OCI-LY7 (cell line): ENCODE data around the gene PTGES. TPM values are rescaled to one million over a fixed set of nuclear protein-coding genes. Genes with fewer than 3 reads are reported as not detected.
"Not testable (repeated sequence)": the region's sequence is repeated elsewhere in the genome, so short reads cannot be mapped to it uniquely, and the experiment has no call there.

Source experiments
- BruUV-seq: library from RNA; stranded (reverse); fragments of 400-500 nt; replicated peaks from 2 replicates; lab custom pipeline; 2021; lab: Mats Ljungman, UMichigan
- CTCF ChIA-PET: fragments of 300-600 bp; sonication (Branson Sonifier 250); formaldehyde crosslinking; loops from one replicate; lab custom pipeline; 2022; ENCODE audit warnings: antibody characterized with exemption; ENCODE audit not compliant: unreplicated experiment; lab: Charles Lee
- POLR2A ChIA-PET: fragments of 300-600 bp; sonication (Branson Sonifier 250); formaldehyde crosslinking; loops from one replicate; lab custom pipeline; 2022; ENCODE audit warnings: antibody characterized with exemption; lab: Charles Lee
- DNase-seq: peaks from one replicate; pipeline ENCODE4 v3.0.0-alpha.2; 2015; ENCODE audit warnings: low spot score
- H2AFZ ChIP-seq: fragments of 200-600 bp; sonication (generic), shearing (Covaris generic); 2 replicates; pipeline ENCODE4 v1.6.1; 2014; ENCODE audit warnings: mild to moderate bottlenecking, antibody characterized with exemption, low read length, moderate library complexity
- H3K27ac ChIP-seq: fragments of 200-600 bp; sonication (generic); 2 replicates; pipeline ENCODE4 v1.5.1; 2014; ENCODE audit warnings: mixed run types, low read depth, mild to moderate bottlenecking, moderate library complexity, low read length, inconsistent platforms; ENCODE audit not compliant: poor library complexity, severe bottlenecking
- H3K36me3 ChIP-seq: fragments of 200-600 bp; sonication (generic); 2 replicates; pipeline ENCODE4 v1.6.1; 2014; ENCODE audit warnings: mild to moderate bottlenecking, antibody characterized with exemption, low read length, moderate library complexity, mixed read lengths; ENCODE audit not compliant: insufficient read depth
- H3K4me1 ChIP-seq: fragments of 200-600 bp; sonication (generic); 2 replicates; pipeline ENCODE4 v1.5.1; 2014; ENCODE audit warnings: mild to moderate bottlenecking, low read length; ENCODE audit not compliant: insufficient read depth, poor library complexity, severe bottlenecking
- H3K4me2 ChIP-seq: fragments of 200-600 bp; sonication (generic); 2 replicates; pipeline ENCODE4 v1.6.1; 2014; ENCODE audit warnings: mild to moderate bottlenecking, low read length
- H3K4me3 ChIP-seq: fragments of 200-600 bp; sonication (generic); 2 replicates; pipeline ENCODE4 v1.5.1; 2014; ENCODE audit warnings: mild to moderate bottlenecking, low read depth, low read length; ENCODE audit not compliant: poor library complexity, severe bottlenecking
- H3K79me2 ChIP-seq: fragments of 200-600 bp; sonication (generic); 2 replicates; pipeline ENCODE4 v1.6.1; 2016; ENCODE audit warnings: low read depth, mild to moderate bottlenecking, low read length, moderate library complexity, mixed read lengths; ENCODE audit not compliant: insufficient read depth
- H3K9me2 ChIP-seq: fragments of 200-600 bp; sonication (generic); 2 replicates; pipeline ENCODE4 v1.6.1; 2016; ENCODE audit warnings: mild to moderate bottlenecking, low read length, mixed read lengths; ENCODE audit not compliant: insufficient read depth
- H3K9me3 ChIP-seq: fragments of 200-600 bp; sonication (generic); 2 replicates; pipeline ENCODE4 v1.6.1; 2014; ENCODE audit warnings: mild to moderate bottlenecking, mixed run types, low read length, mixed read lengths
- H4K20me1 ChIP-seq: fragments of 200-600 bp; sonication (generic); 2 replicates; pipeline ENCODE4 v1.6.1; 2014; ENCODE audit warnings: mild to moderate bottlenecking, antibody characterized with exemption, low read length, moderate library complexity, mixed read lengths; ENCODE audit not compliant: insufficient read depth
- CTCF ChIP-seq: fragments of 200-600 bp; sonication (generic); conservative IDR thresholded peaks from 2 replicates; pipeline ENCODE4 v1.5.1; 2014; ENCODE audit warnings: mild to moderate bottlenecking, antibody characterized with exemption, low read length, moderate library complexity, mixed read lengths
- EZH2phosphoT487 ChIP-seq: fragments of 200-600 bp; sonication (generic); IDR thresholded peaks from 2 replicates; pipeline ENCODE4 v1.6.1; 2018; ENCODE audit warnings: low read depth, borderline replicate concordance, mild to moderate bottlenecking, mixed run types, antibody characterized with exemption, low read length, moderate library complexity, mixed read lengths
- intact Hi-C: fragments of 100-400 bp; cut with micrococcal nuclease; formaldehyde crosslinking; loops from one replicate; pipeline ENCODE4 v1.10.0; 2022; ENCODE audit not compliant: unreplicated experiment
- total RNA-seq, 2 experiments: library from RNA; depleted of rRNA in 1 of 2; stranded (reverse); fragments of >200 nt in 1 of 2; shearing (Covaris generic) in 1 of 2; gene quantifications; 2 replicates each; pipeline ENCODE4 v1.2.3, GENCODE V29; 2014 to 2022

The PTGES gene
- total RNA-seq, 2 experiments from 2014 or later: not detected

- H2AFZ ChIP-seq: no peak overlapping the region
- CTCF ChIA-PET: no interaction called here
- H3K27ac ChIP-seq: no peak overlapping the region
- no peaks in the 10 kb centered on the region for H3K79me2 ChIP-seq
- H3K4me3 ChIP-seq: no peak overlapping the region
- H3K4me2 ChIP-seq: no peak overlapping the region
- POLR2A ChIA-PET: no interaction called here
- H3K9me2 ChIP-seq: no peaks in the 10 kb centered on the region
- no TSS peak for BruUV-seq
- H3K9me3 ChIP-seq: no peaks in the 10 kb centered on the region
- intact Hi-C loops: no loop called here
- TF ChIP-seq EZH2phosphoT487 (no peak), CTCF (no peak)
- H4K20me1 ChIP-seq: no peaks in the 10 kb centered on the region
- H3K36me3 ChIP-seq: no peaks in the 10 kb centered on the region
- no peak for DNase-seq
- H3K4me1 ChIP-seq: peaks cover 5% of the 10 kb centered on the region
Measured at GRCh38 chr9:129786481-129786880, 33.6 kb upstream of the PTGES start.

DNA sequence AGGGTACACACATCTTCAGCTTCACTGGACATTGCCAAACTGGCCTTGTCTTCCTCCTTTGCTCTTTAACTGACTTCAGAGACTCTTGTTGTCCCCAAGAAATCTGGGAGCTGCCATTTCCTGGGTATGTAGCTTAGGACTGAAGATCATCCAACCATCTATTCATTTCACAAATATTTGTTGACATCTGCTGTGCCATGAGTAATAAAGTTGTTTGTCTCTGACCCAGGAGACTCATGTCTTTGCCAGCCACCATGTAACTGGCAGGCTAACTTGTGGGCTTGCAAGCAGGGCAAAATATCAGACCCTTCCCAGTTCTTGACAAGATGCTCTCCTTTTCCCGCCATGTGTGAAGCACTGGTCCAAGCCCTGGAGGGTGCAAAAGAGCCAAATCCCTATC is 33.0 kb upstream of the PTGES start:
- intact Hi-C loops: loop anchor here (2.0 kb wide), 1 partner anchor 143 kb away; the partner anchor contains the start of gene ASB6
- H3K9me2 ChIP-seq: no peaks in the 10 kb centered on the region
- H3K9me3 ChIP-seq: no peaks in the 10 kb centered on the region
- no peak overlapping the region for H3K27ac ChIP-seq
- H3K4me3 ChIP-seq: no peak overlapping the region
- no peaks in the 10 kb centered on the region for H3K36me3 ChIP-seq
- H3K79me2 ChIP-seq: no peaks in the 10 kb centered on the region
- ChIA-PET CTCF (no interaction called here), POLR2A (interaction anchor here (0.6 kb wide), 1 partner anchor 88 kb away, joined by 5 read pairs; no protein-coding TSS in a partner anchor)
- no peak overlapping the region for H3K4me2 ChIP-seq
- H2AFZ ChIP-seq: no peak overlapping the region
- BruUV-seq: no TSS peak
- TF ChIP-seq CTCF (no peak), EZH2phosphoT487 (no peak)
- H3K4me1 ChIP-seq: peaks cover 5% of the 10 kb centered on the region
- no peaks in the 10 kb centered on the region for H4K20me1 ChIP-seq
- DNase-seq: no peak

- POLR2A ChIA-PET: not testable (repeated sequence)
Measured at GRCh38 chr9:129784970-129785369, 32.1 kb upstream of the PTGES start.

More at GRCh38 chr9:129784970-129785369, 32.1 kb upstream of the PTGES start:
- H3K36me3 ChIP-seq, H3K4me1 ChIP-seq, H3K79me2 ChIP-seq, H2AFZ ChIP-seq, H3K4me2 ChIP-seq, H3K9me2 ChIP-seq, H3K4me3 ChIP-seq, H4K20me1 ChIP-seq, H3K27ac ChIP-seq, H3K9me3 ChIP-seq, BruUV-seq, DNase-seq: not testable (repeated sequence)
- intact Hi-C loops: loop anchor here (2.0 kb wide), 1 partner anchor 142 kb away; the partner anchor contains the start of gene ASB6
- CTCF ChIA-PET: interaction anchor here (0.6 kb wide), 1 partner anchor 657 kb away, joined by 3 read pairs; no protein-coding TSS in a partner anchor
